ENCODE data around the gene SEC16A. TPM values are rescaled to one million over a fixed set of nuclear protein-coding genes. Genes with fewer than 3 reads are reported as not detected.
A peak's percentile ranks its signal among the peaks of the same experiment; 100 is the strongest.

Gene SEC16A
- total and polyA plus RNA-seq, 4 donors, result 11.1 to 61.0 (median 58.1) TPM

DNA sequence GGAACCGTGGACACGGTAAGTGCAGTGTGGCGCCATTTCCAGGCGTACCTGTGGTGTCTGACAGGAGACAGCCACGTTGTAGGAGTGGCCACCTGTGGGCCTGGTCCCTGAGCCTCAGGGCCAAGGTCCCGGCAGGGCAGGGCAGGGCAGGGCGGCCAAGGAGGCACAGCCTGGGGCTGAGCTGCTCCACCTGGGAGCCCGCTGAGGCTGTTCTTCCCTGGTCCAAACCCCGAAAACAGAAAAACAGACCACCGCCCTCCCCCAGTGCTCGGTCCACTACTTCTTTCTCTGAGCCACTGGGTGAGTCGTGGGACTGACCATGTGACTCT lies 63.8 kb downstream of the SEC16A start:
- WGBS, 2 donors, result 92 to 93% methylated on average over 12 of the region's 12 CpGs
- Histone ChIP-seq H3K4me1 (ENCODE audit: control insufficient read depth in 1 of 2, insufficient read depth in 2 of 2, low read length in 2 of 2) (no peaks in the 10 kb centered on the region), H3K36me3 (ENCODE audit: control insufficient read depth in 1 of 2, insufficient read depth in 2 of 2, low read length in 1 of 2) (peaks cover 3 to 19% of the 10 kb centered on the region in 2 donors)

DNA sequence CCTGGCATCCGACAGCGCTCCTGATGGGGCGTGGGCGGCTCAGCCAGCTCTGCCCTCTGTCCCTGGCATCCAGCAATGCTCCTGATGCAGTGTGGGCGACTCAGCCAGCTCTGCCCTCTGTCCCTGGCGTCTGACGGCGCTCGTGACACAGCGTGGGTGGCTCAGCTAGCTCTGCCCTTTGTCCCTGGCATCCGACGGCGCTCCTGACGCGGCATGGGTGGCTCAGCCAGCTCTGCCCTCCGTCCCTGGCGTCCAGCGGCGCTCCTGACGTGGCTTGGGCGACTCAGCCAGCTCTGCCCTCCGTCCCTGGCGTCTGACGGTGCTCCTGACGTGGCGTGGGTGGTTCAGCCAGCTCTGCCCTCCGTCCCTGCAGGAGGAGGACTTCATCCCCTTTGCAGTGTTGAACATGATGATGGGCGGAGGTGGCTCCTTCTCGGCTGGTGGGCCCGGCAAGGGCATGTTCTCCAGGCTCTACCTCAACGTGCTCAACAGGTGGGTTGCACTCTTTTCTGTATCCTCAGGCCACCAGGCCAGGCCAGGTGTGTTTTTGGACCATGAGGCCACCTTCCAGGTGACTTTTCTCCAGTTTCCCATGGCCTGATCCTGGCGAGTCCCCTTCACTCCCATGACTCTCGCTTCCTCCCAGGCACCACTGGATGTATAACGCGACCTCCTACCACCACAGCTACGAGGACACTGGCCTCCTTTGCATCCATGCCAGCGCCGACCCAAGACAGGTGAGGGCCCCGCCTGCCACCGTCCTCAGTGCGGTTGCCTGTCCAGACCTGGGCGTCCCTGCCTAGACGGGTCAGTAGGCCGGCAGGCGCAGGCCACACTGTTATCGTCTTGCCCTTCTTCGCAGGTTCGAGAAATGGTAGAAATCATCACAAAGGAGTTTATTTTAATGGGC lies 64.4 kb downstream of the SEC16A start:
- Histone ChIP-seq H3K4me3 (ENCODE audit: low read length in 2 of 2) (no peak overlapping the region), H3K4me1 (ENCODE audit: control insufficient read depth in 1 of 2, insufficient read depth in 2 of 2, low read length in 2 of 2) (no peaks in the 10 kb centered on the region), H3K36me3 (ENCODE audit: control insufficient read depth in 1 of 2, insufficient read depth in 2 of 2, low read length in 1 of 2) (peaks cover 3 to 22% of the 10 kb centered on the region in 2 donors), H3K27ac (ENCODE audit: low read depth in 1 of 2, low read length in 2 of 2) (no peak overlapping the region), H3K9me3 (ENCODE audit: control insufficient read depth, low read length) (no peaks in the 10 kb centered on the region), H3K27me3 (ENCODE audit: control insufficient read depth in 1 of 2, insufficient read depth in 2 of 2, low read length in 1 of 2) (no peaks in the 10 kb centered on the region)
- WGBS, 2 donors, result 91% methylated on average over 48 of the region's 48 CpGs
- intact Hi-C loops (cut with DNase I), result no loop called here
- DNase-seq (no peak), ATAC-seq (ENCODE audit: low FRiP score) (no peak)

More for the DNA sequence above, 63.8 kb downstream of the SEC16A start:
- no peak overlapping the region for H3K27ac ChIP-seq (ENCODE audit: low read depth in 1 of 2, low read length in 2 of 2)
- no peak for DNase-seq
- no peaks in the 10 kb centered on the region for H3K9me3 ChIP-seq (ENCODE audit: control insufficient read depth, low read length)
- no peak for ATAC-seq (ENCODE audit: low FRiP score)
- H3K27me3 ChIP-seq (ENCODE audit: control insufficient read depth in 1 of 2, insufficient read depth in 2 of 2, low read length in 1 of 2), result no peaks in the 10 kb centered on the region
- H3K4me3 ChIP-seq (ENCODE audit: low read length in 2 of 2), result no peak overlapping the region
- intact Hi-C loops (cut with DNase I), result no loop called here

DNA sequence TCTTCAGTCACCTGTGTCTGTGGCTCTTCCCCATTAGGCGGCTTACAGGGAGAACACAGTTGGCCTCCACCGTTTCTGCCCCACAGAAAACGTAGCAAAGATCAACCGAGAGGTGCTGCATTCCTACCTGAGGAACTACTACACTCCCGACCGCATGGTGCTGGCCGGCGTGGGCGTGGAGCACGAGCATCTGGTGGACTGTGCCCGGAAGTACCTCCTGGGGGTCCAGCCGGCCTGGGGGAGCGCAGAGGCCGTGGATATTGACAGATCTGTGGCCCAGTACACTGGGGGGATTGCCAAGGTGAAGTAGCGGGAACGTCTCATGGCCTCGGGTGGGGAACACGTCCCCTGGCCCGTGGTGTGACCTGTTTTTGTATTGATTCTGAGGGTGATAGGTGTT lies 65.9 kb downstream of the SEC16A start:
- DNase-seq, result no peak
- Histone ChIP-seq H3K4me3 (ENCODE audit: low read length in 2 of 2) (no peak overlapping the region), H3K27ac (ENCODE audit: low read depth in 1 of 2, low read length in 2 of 2) (no peak overlapping the region), H3K36me3 (ENCODE audit: control insufficient read depth in 1 of 2, insufficient read depth in 2 of 2, low read length in 1 of 2) (peaks cover 3 to 19% of the 10 kb centered on the region in 2 donors), H3K9me3 (ENCODE audit: control insufficient read depth, low read length) (no peaks in the 10 kb centered on the region), H3K27me3 (ENCODE audit: control insufficient read depth in 1 of 2, insufficient read depth in 2 of 2, low read length in 1 of 2) (no peaks in the 10 kb centered on the region), H3K4me1 (ENCODE audit: control insufficient read depth in 1 of 2, insufficient read depth in 2 of 2, low read length in 2 of 2) (no peaks in the 10 kb centered on the region)
- WGBS, 2 donors, result 90 to 91% methylated on average over 19 of the region's 19 CpGs
- no peak for ATAC-seq (ENCODE audit: low FRiP score)
- intact Hi-C loops (cut with DNase I), result no loop called here

DNA sequence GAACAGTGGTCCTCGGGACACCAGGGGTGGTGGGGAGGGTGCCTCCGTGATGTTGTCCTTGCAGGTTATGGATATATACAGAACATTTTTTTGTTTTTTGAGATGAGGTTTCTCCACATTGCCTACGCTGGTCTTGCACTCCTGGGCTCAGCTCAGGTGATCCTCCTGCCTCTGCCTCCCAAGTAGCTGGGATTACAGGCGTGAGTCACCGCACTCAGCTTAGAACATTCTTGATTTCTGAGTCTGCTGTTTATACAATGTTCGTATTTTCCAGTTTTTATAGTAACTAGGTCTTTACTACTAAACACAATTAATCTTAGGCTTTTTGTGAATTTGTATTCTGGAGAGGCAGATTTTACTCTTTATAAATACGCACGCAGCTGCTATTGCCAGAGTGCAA lies 66.4 kb downstream of the SEC16A start:
- H3K9me3 ChIP-seq (ENCODE audit: control insufficient read depth, low read length), result no peaks in the 10 kb centered on the region
- no peak for DNase-seq
- no peaks in the 10 kb centered on the region for H3K27me3 ChIP-seq (ENCODE audit: control insufficient read depth in 1 of 2, insufficient read depth in 2 of 2, low read length in 1 of 2)
- H3K27ac ChIP-seq (ENCODE audit: low read depth in 1 of 2, low read length in 2 of 2), result no peak overlapping the region
- no peaks in the 10 kb centered on the region for H3K4me1 ChIP-seq (ENCODE audit: control insufficient read depth in 1 of 2, insufficient read depth in 2 of 2, low read length in 2 of 2)
- H3K36me3 ChIP-seq (ENCODE audit: control insufficient read depth in 1 of 2, insufficient read depth in 2 of 2, low read length in 1 of 2), result peaks cover 3 to 17% of the 10 kb centered on the region in 2 donors
- H3K4me3 ChIP-seq (ENCODE audit: low read length in 2 of 2), result no peak overlapping the region
- intact Hi-C loops (cut with DNase I), result no loop called here
- 91 to 93% methylated on average over 8 of the region's 8 CpGs for WGBS, 2 donors
- no peak for ATAC-seq (ENCODE audit: low FRiP score)

DNA sequence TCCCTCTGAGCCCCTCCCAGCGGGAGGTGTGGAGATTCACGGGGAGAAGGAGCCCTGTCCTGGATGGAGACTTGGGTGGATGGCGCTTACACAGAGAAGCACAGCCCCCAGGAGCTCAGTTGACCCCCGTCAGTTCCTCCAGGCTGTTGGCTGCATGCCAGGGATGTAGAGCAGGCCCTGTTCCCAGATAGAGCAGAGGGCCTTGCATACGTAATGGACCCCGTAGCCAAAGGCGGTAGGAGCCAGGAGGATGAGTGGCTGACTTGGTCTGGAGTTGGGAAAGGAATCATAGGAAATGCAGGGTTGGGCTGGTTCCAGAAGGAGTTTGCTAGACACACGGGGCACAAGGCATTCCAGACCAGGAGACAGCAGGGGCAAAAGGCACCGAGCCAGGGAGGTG lies 69.9 kb downstream of the SEC16A start:
- Histone ChIP-seq H3K9me3 (ENCODE audit: control insufficient read depth, low read length) (no peaks in the 10 kb centered on the region), H3K27me3 (ENCODE audit: control insufficient read depth in 1 of 2, insufficient read depth in 2 of 2, low read length in 1 of 2) (no peaks in the 10 kb centered on the region), H3K36me3 (ENCODE audit: control insufficient read depth in 1 of 2, insufficient read depth in 2 of 2, low read length in 1 of 2) (peaks cover 0 to 7% of the 10 kb centered on the region in 2 donors), H3K4me3 (ENCODE audit: low read length in 2 of 2) (no peak overlapping the region), H3K4me1 (ENCODE audit: control insufficient read depth in 1 of 2, insufficient read depth in 2 of 2, low read length in 2 of 2) (no peaks in the 10 kb centered on the region), H3K27ac (ENCODE audit: low read depth in 1 of 2, low read length in 2 of 2) (no peak overlapping the region)
- 53 to 58% methylated on average over 9 of the region's 9 CpGs for WGBS, 2 donors
- ATAC-seq (ENCODE audit: low FRiP score) (no peak), DNase-seq (no peak)
- intact Hi-C loops (cut with DNase I), result loop anchor here in 1 of 2 donors (5.0 kb wide), 1 partner anchor 69 kb away; the partner anchor contains the start of gene SEC16A

DNA sequence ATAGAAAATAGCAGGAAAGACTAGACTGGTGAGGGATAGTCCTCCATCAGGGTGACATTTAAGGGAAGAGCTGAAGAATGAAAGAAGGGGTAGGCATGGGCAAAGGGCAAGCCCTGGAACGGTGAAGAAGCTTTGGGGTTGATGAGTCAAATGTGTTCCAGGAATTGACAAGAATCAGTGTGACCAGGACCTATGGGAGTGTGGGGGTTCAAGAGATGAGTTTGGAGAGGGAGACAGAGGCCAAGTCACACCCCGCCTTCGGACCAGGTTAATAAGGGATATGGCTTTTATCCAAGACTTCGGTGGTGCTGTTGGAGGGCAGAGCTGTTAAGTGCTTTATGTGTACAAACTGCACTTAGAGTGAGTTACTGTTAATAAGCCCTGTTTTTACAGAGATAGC lies 71.5 kb downstream of the SEC16A start:
- 49 to 53% methylated on average over 4 of the region's 4 CpGs for WGBS, 2 donors
- Histone ChIP-seq H3K9me3 (ENCODE audit: control insufficient read depth, low read length) (no peaks in the 10 kb centered on the region), H3K27me3 (ENCODE audit: control insufficient read depth in 1 of 2, insufficient read depth in 2 of 2, low read length in 1 of 2) (no peaks in the 10 kb centered on the region), H3K27ac (ENCODE audit: low read depth in 1 of 2, low read length in 2 of 2) (no peak overlapping the region), H3K36me3 (ENCODE audit: control insufficient read depth in 1 of 2, insufficient read depth in 2 of 2, low read length in 1 of 2) (peaks cover 0 to 4% of the 10 kb centered on the region in 2 donors), H3K4me3 (ENCODE audit: low read length in 2 of 2) (peak overlapping the region in 1 of 2 donors; percentile 91), H3K4me1 (ENCODE audit: control insufficient read depth in 1 of 2, insufficient read depth in 2 of 2, low read length in 2 of 2) (no peaks in the 10 kb centered on the region)
- intact Hi-C loops (cut with DNase I), result loop anchor here in 1 of 2 donors (5.0 kb wide), 1 partner anchor 71 kb away; the partner anchor contains the start of gene SEC16A
- no peak for DNase-seq
- ATAC-seq (ENCODE audit: low FRiP score), result no peak

DNA sequence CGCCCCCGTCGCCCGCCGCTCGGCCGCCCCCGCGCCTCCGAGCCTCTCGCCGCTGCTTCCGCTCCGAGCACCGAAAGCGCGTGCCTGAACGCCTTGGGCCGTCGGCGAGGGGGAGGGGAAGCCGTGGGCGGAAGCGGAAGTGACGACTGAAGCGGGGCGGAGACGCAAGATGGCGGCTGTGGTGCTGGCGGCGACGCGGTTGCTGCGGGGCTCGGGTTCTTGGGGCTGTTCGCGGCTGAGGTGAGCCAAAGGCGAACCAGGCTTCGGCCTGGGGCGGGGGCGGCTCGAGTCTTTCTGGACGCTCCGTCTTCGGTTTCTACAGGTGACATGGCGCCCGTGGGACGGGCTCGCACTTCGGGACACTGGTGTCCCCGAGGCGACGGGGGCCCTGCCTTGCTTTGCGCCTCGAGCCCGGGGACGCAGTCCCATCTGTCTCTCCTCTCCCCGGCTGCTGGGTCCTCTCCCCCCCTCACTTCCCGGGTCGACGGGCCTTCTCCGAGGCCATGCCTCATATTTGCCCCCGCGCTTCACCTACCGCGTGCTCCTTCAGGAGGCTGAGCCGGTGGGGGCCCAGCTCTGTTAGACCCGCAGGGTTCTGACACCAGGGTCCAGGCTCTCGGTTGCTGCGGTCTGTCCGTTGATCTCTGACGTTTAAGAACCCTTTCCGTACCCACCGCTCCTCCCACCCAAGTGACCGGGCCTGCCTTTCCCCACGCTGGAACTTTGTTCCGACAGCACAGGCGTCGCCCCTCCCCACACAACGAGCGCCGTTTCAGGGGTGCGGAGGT lies 72.1 kb downstream of the SEC16A start, which contains the start of the genes ENTR1 and PMPCA:
TSS of gene ENTR1 (minus strand) at position 115 of the 788 bp plus-strand sequence. CDS start 217 bp downstream, outside the sequence.
TSS of gene PMPCA (plus strand) at position 159 of the 788 bp plus-strand sequence. CDS start at position 170, 11 bp downstream.
- intact Hi-C loops (cut with DNase I), result loop anchor here in 1 of 2 donors (5.0 kb wide), 1 partner anchor 72 kb away; the partner anchor contains the start of gene SEC16A
- H3K4me3 ChIP-seq (ENCODE audit: low read length in 2 of 2), result peak within 1 kb of the TSS; percentile 44 to 91
- H3K27me3 ChIP-seq (ENCODE audit: control insufficient read depth in 1 of 2, insufficient read depth in 2 of 2, low read length in 1 of 2), result no peaks in the 10 kb centered on the region
- peak within 1 kb of the TSS in 1 of 2 donors; percentile 9 for H3K27ac ChIP-seq (ENCODE audit: low read depth in 1 of 2, low read length in 2 of 2)
- H3K4me1 ChIP-seq (ENCODE audit: control insufficient read depth in 1 of 2, insufficient read depth in 2 of 2, low read length in 2 of 2), result no peaks in the 10 kb centered on the region
- 0% methylated on average over 75 to 83 of the region's 83 CpGs for WGBS, 2 donors
- peak; percentile 96 to 99 for DNase-seq
- peaks cover 0 to 4% of the 10 kb centered on the region in 2 donors for H3K36me3 ChIP-seq (ENCODE audit: control insufficient read depth in 1 of 2, insufficient read depth in 2 of 2, low read length in 1 of 2)
- H3K9me3 ChIP-seq (ENCODE audit: control insufficient read depth, low read length), result no peaks in the 10 kb centered on the region
- ATAC-seq (ENCODE audit: low FRiP score), result peak; percentile 93
